Left ventricle myocardium inferior (tissue), 1 donor: Measurements from ENCODE around the gene HSFX3. TPM values are rescaled to one million over a fixed set of nuclear protein-coding genes. Genes with fewer than 3 reads are reported as not detected.
"Not testable (repeated sequence)": the region's sequence is repeated elsewhere in the genome, so short reads cannot be mapped to it uniquely, and the experiment has no call there.

Source experiments
- DNase-seq: peaks from one replicate; pipeline ENCODE4 v3.0.0-alpha.2; 2020
- H3K27ac ChIP-seq: fragments of 200-600 bp; replicated peaks from 2 replicates; pipeline ENCODE4 v1.8.0; 2021
- H3K27me3 ChIP-seq: fragments of 200-600 bp; 2 replicates; pipeline ENCODE4 v1.8.0; 2021; ENCODE audit warnings: low read depth
- H3K36me3 ChIP-seq: fragments of 200-600 bp; 2 replicates; pipeline ENCODE4 v1.8.0; 2021
- H3K4me1 ChIP-seq: fragments of 200-600 bp; 2 replicates; pipeline ENCODE4 v1.8.0; 2021
- H3K4me3 ChIP-seq: fragments of 200-600 bp; 2 replicates; pipeline ENCODE4 v1.8.0; 2021; ENCODE audit warnings: mild to moderate bottlenecking, moderate library complexity
- H3K9me3 ChIP-seq: fragments of 200-600 bp; replicated peaks from 2 replicates; pipeline ENCODE4 v1.8.0; 2021
- CTCF ChIP-seq: fragments of 200-600 bp; IDR thresholded peaks from 2 replicates; pipeline ENCODE4 v1.8.0; 2021; ENCODE audit warnings: antibody characterized with exemption, mild to moderate bottlenecking, borderline replicate concordance
- intact Hi-C: fragments of 100-400 bp; cut with micrococcal nuclease; formaldehyde crosslinking; loops from one replicate; pipeline ENCODE4 v1.11.0; 2022
- total RNA-seq: library from RNA; stranded (reverse); fragmentation: NEBNext Ultra II Directional; extraction: Animal tissue kit (Norgen Biotek cat#: 25700); gene quantifications from one replicate; pipeline ENCODE4 v1.2.1, GENCODE V29; 2021
- donor health status: DM: no; HTN: yes; CAD: no; lungs with severe emphysema.

HSFX3 gene
- total RNA-seq, 1 donor from 2014 or later = 0.25 TPM

- Histone ChIP-seq H3K27ac (no peak overlapping the region), H3K27me3 (no peaks in the 10 kb centered on the region), H3K9me3 (no peaks in the 10 kb centered on the region), H3K4me1 (no peaks in the 10 kb centered on the region), H3K4me3 (no peak overlapping the region), H3K36me3 (no peaks in the 10 kb centered on the region)
- no peak for TF ChIP-seq CTCF
- intact Hi-C loops = no loop called here
- DNase-seq = no peak
Measured at GRCh38 chrX:149563359-149563758, 13.6 kb upstream of the HSFX3 start.

- H3K4me1 ChIP-seq, H3K4me3 ChIP-seq, H3K27me3 ChIP-seq, H3K27ac ChIP-seq, DNase-seq, intact Hi-C loops, H3K9me3 ChIP-seq, H3K36me3 ChIP-seq: not testable (repeated sequence)
Measured at GRCh38 chrX:149555251-149555650, 5.5 kb upstream of the HSFX3 start.

GRCh38 chrX:149551939-149552248 is 2.2 kb upstream of the HSFX3 start:
- H3K9me3 ChIP-seq, H3K27me3 ChIP-seq, H3K4me3 ChIP-seq, intact Hi-C loops, H3K36me3 ChIP-seq, H3K27ac ChIP-seq, DNase-seq, H3K4me1 ChIP-seq: not testable (repeated sequence)

- H3K27ac ChIP-seq, H3K27me3 ChIP-seq, DNase-seq, H3K4me1 ChIP-seq, H3K9me3 ChIP-seq, H3K4me3 ChIP-seq, H3K36me3 ChIP-seq, intact Hi-C loops: not testable (repeated sequence)
Measured at GRCh38 chrX:149551245-149551938, 1.7 kb upstream of the HSFX3 start.

- H3K36me3 ChIP-seq, H3K9me3 ChIP-seq, DNase-seq, intact Hi-C loops, H3K27me3 ChIP-seq, H3K27ac ChIP-seq, H3K4me1 ChIP-seq, H3K4me3 ChIP-seq: not testable (repeated sequence)
Measured at GRCh38 chrX:149550454-149550853, 730 bp upstream of the HSFX3 start.

- H3K9me3 ChIP-seq, H3K4me1 ChIP-seq, intact Hi-C loops, H3K4me3 ChIP-seq, H3K27ac ChIP-seq, H3K27me3 ChIP-seq, DNase-seq, H3K36me3 ChIP-seq: not testable (repeated sequence)
Measured at GRCh38 chrX:149547782-149548181, 1.9 kb downstream of the HSFX3 start.

- DNase-seq, intact Hi-C loops, H3K4me3 ChIP-seq, H3K36me3 ChIP-seq, H3K27ac ChIP-seq, H3K4me1 ChIP-seq, H3K27me3 ChIP-seq, H3K9me3 ChIP-seq: not testable (repeated sequence)
Measured at GRCh38 chrX:149546962-149547361, 2.8 kb downstream of the HSFX3 start.

- H3K9me3 ChIP-seq, DNase-seq, intact Hi-C loops, H3K27ac ChIP-seq, H3K4me3 ChIP-seq, H3K36me3 ChIP-seq, H3K27me3 ChIP-seq, H3K4me1 ChIP-seq: not testable (repeated sequence)
Measured at GRCh38 chrX:149545545-149546543, 3.9 kb downstream of the HSFX3 start.

- peaks cover 10% of the 10 kb centered on the region for H3K4me1 ChIP-seq
- H3K9me3 ChIP-seq = no peaks in the 10 kb centered on the region
- H3K27ac ChIP-seq = peak overlapping the region; percentile 95
- TF ChIP-seq CTCF = no peak
- H3K36me3 ChIP-seq = peaks cover 4% of the 10 kb centered on the region
- DNase-seq = no peak
- intact Hi-C loops = no loop called here
- H3K4me3 ChIP-seq = peak overlapping the region; percentile 76
- H3K27me3 ChIP-seq = no peaks in the 10 kb centered on the region
Measured at GRCh38 chrX:149541521-149542047, 8.1 kb downstream of the HSFX3 start.
